ENCODE measurements around the gene LRP1-AS.

Gene LRP1-AS

DNA sequence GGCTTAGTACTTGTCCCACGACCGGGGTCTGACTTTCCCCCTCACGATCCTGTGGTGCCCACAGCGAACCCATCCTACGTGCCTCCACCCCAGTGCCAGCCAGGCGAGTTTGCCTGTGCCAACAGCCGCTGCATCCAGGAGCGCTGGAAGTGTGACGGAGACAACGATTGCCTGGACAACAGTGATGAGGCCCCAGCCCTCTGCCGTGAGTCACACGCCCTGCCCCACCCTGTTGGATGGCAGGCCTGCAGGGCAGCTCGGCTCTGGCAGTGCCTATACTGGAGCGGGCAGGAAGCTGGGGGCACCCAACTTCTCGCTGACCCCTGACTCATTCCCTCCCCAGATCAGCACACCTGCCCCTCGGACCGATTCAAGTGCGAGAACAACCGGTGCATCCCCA, 18.3 kb upstream of the LRP1-AS start:
- TF ChIP-seq, protein P1, sequence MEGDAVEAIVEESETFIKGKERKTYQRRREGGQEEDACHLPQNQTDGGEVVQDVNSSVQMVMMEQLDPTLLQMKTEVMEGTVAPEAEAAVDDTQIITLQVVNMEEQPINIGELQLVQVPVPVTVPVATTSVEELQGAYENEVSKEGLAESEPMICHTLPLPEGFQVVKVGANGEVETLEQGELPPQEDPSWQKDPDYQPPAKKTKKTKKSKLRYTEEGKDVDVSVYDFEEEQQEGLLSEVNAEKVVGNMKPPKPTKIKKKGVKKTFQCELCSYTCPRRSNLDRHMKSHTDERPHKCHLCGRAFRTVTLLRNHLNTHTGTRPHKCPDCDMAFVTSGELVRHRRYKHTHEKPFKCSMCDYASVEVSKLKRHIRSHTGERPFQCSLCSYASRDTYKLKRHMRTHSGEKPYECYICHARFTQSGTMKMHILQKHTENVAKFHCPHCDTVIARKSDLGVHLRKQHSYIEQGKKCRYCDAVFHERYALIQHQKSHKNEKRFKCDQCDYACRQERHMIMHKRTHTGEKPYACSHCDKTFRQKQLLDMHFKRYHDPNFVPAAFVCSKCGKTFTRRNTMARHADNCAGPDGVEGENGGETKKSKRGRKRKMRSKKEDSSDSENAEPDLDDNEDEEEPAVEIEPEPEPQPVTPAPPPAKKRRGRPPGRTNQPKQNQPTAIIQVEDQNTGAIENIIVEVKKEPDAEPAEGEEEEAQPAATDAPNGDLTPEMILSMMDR (IDR thresholded peaks at IDR 0.05; ENCODE audit: borderline replicate concordance, control extremely low read depth, extremely low read depth, insufficient read depth, missing control alignments): no peak
- no peak for DNase-seq (ENCODE audit: low spot score)
- in situ Hi-C loops (cut with MboI; ENCODE audit: low sequenced_read_pairs, unreplicated experiment): no loop called here

DNA sequence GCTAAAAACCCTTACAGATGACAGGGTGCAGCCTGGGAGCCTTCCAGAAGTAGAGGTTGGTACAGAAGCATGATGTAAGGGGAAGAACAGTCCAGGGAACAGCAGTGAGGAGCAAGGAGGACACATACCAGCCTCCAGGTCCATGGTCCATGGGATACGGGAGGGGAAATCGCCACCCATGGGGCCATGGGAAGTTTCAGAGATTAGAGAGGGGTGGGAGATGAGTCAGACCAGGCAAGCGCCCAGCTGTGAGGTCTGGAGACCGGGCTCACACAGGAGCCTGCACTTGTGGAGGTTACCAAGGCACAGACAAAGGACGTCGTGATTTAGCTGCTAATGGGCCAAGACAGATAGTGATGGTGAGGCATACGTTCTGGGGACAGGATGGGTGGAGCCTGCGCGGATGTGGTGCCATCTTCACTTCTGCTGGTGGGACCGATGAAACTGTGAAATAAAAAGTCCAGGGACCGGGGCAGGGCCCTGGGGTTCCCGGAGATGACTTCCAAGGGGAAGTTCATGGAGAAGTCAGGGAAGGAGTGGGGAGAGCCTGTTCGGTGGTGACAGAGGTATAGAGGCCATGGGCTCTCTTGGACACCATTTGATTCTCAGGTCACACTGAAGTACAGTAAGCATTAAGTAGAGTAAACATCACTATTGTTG, 17.7 kb upstream of the LRP1-AS start:
- no peak for DNase-seq (ENCODE audit: low spot score)
- TF ChIP-seq, protein P1 (IDR thresholded peaks at IDR 0.05; ENCODE audit: borderline replicate concordance, control extremely low read depth, extremely low read depth, insufficient read depth, missing control alignments): no peak
- in situ Hi-C loops (cut with MboI; ENCODE audit: low sequenced_read_pairs, unreplicated experiment): no loop called here

DNA sequence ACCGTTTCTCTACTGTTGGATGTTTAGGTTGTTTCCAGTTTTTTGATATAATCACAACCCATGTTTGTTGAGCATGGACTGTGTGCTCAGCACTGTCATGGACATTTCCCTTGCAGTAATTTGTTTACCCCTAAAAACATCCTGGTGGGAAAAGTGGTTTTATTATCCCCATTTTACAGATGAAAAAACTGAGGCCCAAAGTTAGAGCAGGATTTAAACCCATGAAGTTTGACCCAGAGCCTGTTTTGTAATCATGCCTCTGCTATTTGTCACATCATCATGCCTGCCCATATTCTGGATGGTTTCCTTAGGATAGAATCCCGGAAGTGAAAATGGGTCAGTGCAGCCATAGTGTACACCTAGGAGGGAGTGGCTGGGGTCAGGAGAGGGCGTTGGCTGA, 17.0 kb upstream of the LRP1-AS start:
- in situ Hi-C loops (cut with MboI; ENCODE audit: low sequenced_read_pairs, unreplicated experiment): no loop called here
- no peak for DNase-seq (ENCODE audit: low spot score)
- TF ChIP-seq, protein P1 (IDR thresholded peaks at IDR 0.05; ENCODE audit: borderline replicate concordance, control extremely low read depth, extremely low read depth, insufficient read depth, missing control alignments): no peak

DNA sequence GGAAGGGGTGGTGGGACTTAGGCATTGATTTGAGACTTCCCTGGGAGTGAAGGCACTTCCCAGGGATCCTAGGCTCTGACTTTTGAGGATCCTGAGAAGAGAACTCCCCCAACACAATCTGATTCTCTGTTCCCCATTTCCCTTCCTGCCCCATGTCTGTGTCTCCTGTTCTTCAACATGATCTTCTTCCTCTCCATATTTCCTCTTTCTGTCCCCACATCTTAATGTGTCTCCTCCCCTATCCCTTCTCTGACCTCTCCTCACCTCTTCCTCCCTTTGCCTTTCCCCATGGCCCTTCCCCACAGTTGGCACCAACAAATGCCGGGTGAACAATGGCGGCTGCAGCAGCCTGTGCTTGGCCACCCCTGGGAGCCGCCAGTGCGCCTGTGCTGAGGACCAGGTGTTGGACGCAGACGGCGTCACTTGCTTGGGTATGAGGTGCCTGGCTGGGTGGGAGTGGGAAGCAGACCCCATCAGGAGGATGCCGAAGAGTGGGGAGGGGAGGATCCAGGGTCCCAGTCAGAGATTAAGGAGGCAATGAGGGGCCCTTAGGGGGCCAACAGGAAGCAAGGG, 15.2 kb upstream of the LRP1-AS start:
- TF ChIP-seq, protein P1 (IDR thresholded peaks at IDR 0.05; ENCODE audit: borderline replicate concordance, control extremely low read depth, extremely low read depth, insufficient read depth, missing control alignments): no peak
- DNase-seq (ENCODE audit: low spot score): no peak
- in situ Hi-C loops (cut with MboI; ENCODE audit: low sequenced_read_pairs, unreplicated experiment): no loop called here

DNA sequence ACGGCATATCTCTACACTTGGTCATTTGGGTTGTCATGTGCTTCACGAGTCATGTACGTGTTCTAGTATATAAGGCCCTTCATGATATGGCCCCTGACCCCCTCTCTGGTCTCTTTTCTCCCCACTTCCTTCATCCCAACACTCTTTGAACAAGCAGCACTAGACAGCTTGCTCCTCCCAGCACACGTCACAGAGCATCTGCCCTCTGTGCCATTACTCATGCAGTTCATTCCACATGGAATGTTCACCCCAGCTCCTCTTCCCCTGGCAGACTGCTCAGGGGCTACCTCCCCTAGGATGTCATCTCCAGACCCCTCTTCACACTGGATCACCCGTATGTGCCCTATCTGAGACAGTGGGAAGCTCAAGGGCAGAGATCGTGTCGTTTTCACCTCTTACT, 14.1 kb upstream of the LRP1-AS start:
- DNase-seq (ENCODE audit: low spot score): no peak
- in situ Hi-C loops (cut with MboI; ENCODE audit: low sequenced_read_pairs, unreplicated experiment): no loop called here
- TF ChIP-seq, protein P1 (IDR thresholded peaks at IDR 0.05; ENCODE audit: borderline replicate concordance, control extremely low read depth, extremely low read depth, insufficient read depth, missing control alignments): no peak

DNA sequence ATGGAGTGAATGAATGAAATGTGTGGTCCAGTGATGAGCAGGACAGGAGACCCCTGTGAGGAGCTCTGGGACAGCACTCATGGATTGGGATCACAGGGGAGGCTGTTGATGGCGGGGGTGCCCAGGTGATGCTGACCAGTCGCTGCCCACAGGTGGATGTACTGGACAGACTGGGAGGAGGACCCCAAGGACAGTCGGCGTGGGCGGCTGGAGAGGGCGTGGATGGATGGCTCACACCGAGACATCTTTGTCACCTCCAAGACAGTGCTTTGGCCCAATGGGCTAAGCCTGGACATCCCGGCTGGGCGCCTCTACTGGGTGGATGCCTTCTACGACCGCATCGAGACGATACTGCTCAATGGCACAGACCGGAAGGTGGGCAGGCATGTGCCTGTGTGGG, 13.3 kb upstream of the LRP1-AS start:
- TF ChIP-seq, protein P1 (IDR thresholded peaks at IDR 0.05; ENCODE audit: borderline replicate concordance, control extremely low read depth, extremely low read depth, insufficient read depth, missing control alignments): no peak
- in situ Hi-C loops (cut with MboI; ENCODE audit: low sequenced_read_pairs, unreplicated experiment): no loop called here
- DNase-seq (ENCODE audit: low spot score): no peak

Data from GM13976 (cell line).